LNCAP (cell line): ENCODE data around the gene NME1.

Source experiments
- CTCF ChIP-seq: fragments of 450-650 bp; IDR thresholded peaks from 2 replicates; pipeline ENCODE4 v1.5.1; 2017; ENCODE audit warnings: mild to moderate bottlenecking

The NME1 gene

GRCh38 chr17:51170736-51171135 lies 17.4 kb downstream of the NME1 start:
- no peak for TF ChIP-seq CTCF

- no peak for TF ChIP-seq CTCF
Measured at GRCh38 chr17:51180486-51180885, 27.1 kb downstream of the NME1 start.

GRCh38 chr17:51184124-51184523 lies 30.8 kb downstream of the NME1 start:
- TF ChIP-seq CTCF: no peak

GRCh38 chr17:51185763-51186332 lies 32.5 kb downstream of the NME1 start:
- no peak for TF ChIP-seq CTCF

GRCh38 chr17:51188271-51188833 lies 35.0 kb downstream of the NME1 start:
- TF ChIP-seq CTCF: no peak

- TF ChIP-seq CTCF: no peak
Measured at GRCh38 chr17:51189162-51189561, 35.8 kb downstream of the NME1 start.

GRCh38 chr17:51189628-51190027 lies 36.3 kb downstream of the NME1 start:
- TF ChIP-seq CTCF: no peak

- no peak for TF ChIP-seq CTCF
Measured at GRCh38 chr17:51191895-51192294, 38.5 kb downstream of the NME1 start.
